Activated T-helper 1 cell treated with Interleukin-2 at 50 U/mL for 16 hours (primary cell): ENCODE measurements around the gene HOXD10.

ENCODE experiments used
- DNase-seq: peaks from one replicate; pipeline ENCODE4 v3.0.0-alpha.2; 2020; ENCODE audit warnings: low read depth

The HOXD10 gene

DNA sequence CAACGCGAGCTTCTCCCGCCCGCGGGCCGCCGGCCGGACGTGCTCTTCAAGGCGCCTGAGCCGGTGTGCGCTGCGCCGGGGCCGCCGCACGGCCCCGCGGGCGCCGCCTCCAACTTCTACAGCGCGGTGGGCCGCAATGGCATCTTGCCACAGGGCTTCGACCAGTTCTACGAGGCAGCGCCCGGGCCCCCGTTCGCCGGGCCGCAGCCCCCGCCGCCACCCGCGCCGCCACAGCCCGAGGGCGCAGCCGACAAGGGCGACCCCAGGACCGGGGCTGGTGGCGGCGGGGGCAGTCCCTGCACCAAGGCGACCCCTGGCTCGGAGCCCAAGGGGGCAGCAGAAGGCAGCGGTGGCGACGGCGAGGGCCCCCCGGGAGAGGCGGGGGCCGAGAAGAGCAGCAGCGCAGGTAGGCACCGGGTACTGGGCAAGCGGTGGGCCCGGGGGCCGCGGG is 8.8 kb upstream of the HOXD10 start:
- no peak for DNase-seq

GRCh38 chr2:176109192-176109901 is 7.2 kb upstream of the HOXD10 start:
- DNase-seq = no peak

GRCh38 chr2:176109946-176110345 is 6.6 kb upstream of the HOXD10 start:
- no peak for DNase-seq

GRCh38 chr2:176110415-176111308 is 5.9 kb upstream of the HOXD10 start:
- no peak for DNase-seq

GRCh38 chr2:176111309-176111663 is 5.3 kb upstream of the HOXD10 start:
- no peak for DNase-seq

DNA sequence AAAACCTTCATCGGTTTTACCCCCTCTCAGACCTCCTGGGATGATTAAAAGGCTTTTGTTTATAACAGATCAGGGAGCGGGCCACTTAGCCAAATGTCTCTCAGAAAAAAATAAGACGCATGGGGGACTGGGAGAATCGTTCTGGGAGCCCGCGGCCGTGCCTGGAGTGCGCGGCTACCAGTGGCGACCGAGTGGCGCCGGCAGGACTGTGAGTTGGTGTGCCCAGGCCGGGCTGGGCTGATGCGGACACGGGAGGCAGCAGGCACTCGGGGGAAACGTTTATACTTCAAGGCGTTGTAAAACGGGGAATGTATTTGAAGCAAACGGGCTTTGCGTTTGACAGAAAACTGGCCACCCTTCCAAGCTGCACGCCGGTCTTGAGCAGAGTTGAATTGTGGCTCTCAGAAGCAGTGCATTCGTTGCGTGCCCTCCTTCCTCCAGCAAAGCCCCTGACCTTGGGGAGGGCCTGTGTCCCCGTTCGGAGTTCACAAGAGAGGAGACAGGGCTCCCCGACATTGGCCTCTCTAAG is 4.7 kb upstream of the HOXD10 start:
- DNase-seq = no peak

GRCh38 chr2:176112375-176113302 is 3.9 kb upstream of the HOXD10 start:
- no peak for DNase-seq

DNA sequence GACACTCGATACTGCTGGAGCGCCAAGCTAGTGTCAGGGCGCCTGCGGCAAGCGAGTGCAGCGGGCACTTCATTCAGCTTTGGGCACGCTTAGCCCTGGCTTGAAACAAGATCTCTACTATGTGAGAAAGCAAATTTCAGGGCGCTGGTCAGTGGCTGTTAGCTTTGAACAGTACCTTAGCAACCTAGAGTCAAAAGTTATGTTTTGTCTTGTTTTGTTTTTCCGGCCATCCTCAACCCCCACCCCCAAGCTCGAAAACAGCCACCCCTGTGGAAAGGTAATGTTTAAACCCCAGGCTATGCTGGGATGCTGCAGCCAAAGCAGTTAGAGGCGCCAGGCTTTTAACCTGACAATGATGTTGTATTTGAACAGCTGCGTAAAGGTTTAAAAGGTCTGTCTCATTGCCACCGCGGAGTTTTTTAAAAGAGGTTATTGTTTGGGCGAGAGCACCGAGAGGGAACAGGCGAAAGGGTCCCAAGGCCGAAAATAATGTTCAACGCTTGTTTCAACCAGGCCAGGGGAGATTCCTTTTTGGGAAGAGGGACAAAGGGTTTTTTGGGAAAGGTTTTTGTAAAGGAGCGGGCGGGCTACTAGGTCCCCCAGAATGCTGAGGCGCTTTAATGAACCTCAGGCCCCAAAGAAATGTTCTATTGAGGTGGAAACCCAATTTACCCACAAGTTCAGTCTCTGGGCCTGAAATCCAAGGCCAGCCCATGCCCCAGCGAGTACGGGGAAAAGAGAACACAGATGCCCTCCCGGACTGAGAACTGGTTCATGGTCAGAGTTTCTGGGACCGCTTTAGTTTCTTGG is 2.3 kb upstream of the HOXD10 start:
- no peak for DNase-seq

DNA sequence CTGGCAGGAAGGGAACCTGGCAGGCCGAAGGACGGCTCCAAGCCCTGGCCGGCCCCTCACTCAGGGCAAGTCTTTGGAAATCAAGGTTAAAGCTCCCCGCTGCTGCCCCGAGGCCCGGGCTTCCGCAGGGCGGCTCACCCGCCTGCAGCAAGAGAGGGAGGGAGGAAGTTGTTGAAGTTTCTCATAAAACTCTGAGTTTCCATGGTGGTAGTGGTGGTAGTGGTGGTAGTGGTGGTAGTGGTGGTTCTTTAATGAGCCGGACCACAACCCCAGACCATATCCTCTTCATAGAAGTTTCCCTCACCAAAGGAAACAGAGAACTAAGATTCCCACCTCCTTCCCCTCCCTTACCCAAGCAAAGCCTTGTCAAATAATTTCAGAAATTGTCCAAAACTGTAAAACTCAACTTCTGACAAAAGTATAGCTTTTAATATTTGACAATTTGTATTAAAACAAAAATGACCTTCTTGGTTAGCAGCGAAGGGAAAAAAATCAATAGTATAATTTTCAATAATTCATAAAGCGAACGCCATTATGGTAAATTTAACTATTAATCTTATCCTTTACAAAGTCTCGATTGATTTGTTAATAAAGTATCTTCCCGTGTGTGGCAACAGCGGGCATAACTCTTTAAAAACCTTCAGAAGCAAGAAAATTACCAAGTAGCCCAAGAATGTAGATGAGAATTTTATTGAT is 1.5 kb upstream of the HOXD10 start:
- no peak for DNase-seq

GRCh38 chr2:176117162-176117822 is 714 bp downstream of the HOXD10 start:
- no peak for DNase-seq

DNA sequence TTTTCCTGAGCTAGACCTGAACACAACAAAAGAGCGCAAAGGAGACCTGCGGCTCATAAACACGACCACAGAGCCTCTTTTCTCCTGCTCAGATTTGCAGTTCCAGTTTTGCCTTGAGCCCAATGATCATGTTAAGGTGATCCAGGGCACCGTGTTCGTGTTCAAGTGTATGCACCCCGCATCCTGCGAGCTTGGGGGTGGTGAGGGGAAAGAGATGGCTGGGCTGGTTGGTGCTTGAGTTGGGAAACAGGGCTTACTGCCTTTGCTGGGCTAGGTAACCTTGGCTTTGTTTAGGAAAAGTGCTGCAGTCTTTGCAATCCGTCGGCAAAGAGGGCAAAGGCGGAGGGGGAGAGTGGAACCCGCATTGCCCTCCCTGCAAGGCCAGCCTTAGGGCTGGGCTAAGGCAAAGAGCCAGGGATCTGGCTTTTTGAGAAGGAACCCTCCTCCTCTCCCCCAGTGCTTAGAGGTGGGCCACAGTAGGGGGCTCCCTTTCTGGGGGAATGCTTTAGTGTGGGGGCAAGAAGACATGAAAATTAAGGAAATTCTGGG is 1.3 kb downstream of the HOXD10 start:
- no peak for DNase-seq

GRCh38 chr2:176118601-176119339 is 2.2 kb downstream of the HOXD10 start:
- no peak for DNase-seq

DNA sequence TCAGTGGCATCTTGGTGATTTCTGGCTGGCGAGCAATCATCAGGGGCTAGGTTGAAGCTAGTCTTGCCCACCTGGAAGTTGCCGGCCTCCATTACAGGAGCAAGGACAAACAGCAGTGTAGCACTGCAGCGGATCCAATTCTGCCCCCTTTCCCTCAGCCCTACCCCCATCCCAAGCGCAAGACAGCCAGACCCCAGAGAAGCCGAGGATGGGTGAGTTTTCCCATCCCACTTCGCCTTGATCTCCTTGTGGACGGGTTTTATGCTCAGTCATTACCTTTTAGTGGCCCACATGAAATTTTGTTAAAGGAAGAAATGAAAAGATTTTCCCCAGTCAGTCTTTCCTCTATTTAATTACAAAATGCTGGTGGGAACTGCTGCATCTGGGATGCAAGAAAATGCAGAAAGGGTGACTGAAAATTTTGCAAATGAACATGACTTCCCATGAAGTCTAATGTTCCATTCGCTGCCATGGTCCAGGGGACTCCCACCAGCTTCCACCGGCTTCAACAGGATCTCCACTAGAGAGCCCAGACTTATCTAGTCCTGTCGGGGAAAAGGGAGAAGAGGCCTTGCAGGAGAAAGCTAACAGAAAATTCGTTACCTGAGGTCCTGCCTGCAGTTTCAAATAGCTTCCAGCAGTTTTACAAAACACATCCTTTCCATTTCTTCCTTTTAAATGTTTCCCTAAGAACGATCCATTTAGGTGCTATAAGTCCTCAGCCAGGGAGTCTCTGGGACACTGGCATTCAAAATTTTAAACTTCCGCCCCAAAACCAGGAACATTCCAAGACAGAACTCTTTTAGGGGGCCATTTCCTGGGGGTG is 4.0 kb downstream of the HOXD10 start:
- no peak for DNase-seq

DNA sequence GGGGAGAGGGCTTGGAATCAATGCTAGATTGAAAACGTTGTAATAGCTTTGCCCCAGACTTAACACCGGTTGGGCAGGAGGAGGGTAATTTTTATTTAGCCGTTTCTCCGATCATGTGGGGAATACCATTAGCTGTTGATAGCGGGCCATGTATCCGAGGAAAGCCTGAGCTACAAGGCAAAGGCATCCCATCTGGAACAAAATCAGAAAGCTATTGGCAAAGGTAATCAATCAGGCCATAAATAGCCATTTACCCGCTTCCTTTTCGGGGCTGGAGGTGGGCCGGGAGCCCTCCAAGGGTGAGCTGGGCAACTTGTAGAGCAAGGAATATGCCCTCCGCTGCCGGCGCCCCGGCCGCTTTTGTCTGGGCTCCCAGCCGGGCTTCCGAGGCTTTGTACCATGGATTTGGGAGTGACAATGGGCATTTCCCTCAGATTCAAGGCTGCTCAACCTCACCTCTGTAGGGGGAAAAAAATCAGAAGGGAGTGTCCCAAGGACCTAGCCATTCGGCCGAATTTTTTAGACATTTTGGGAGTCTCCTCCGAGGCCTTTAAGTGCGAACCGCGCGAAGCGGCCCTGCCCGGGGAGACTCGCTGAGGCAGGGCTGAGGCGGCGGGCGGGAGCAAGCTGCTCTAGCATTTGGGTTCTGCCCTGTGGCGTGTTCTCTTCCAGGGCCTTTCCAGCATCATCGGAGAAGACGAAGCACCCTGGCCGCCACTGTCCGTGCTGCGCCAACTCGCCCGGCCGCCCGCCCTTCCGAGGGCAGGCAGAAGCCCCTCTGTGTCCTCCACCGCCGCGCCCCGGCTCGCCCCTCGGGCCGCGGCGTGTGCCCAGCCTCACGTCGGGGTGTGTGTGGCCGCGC is 4.8 kb downstream of the HOXD10 start:
- no peak for DNase-seq

- no peak for DNase-seq
Observed at GRCh38 chr2:176122052-176122682, 5.6 kb downstream of the HOXD10 start.

- no peak for DNase-seq
Observed at GRCh38 chr2:176122683-176123410, 6.3 kb downstream of the HOXD10 start, which contains the start of gene HOXD9. Gene HOXD9, plus strand, starts transcription at chr2:176122719. Its CDS starts 50 bp downstream, at chr2:176122769.
